Endodermal cell (in vitro differentiated cells): ENCODE data around the gene TRIM38. TPM values are rescaled to one million over a fixed set of nuclear protein-coding genes. Genes with fewer than 3 reads are reported as not detected.

Experiments used
- DNase-seq: peaks from one replicate; pipeline ENCODE4 v3.0.0-alpha.2; 2017
- H3K27ac ChIP-seq: 2 replicates; pipeline ENCODE4 v1.5.1; 2013; ENCODE audit warnings: mild to moderate bottlenecking, low read depth, low read length, moderate library complexity
- H3K27me3 ChIP-seq: 2 replicates; pipeline ENCODE4 v1.6.1; 2013; ENCODE audit warnings: mild to moderate bottlenecking, low read length, moderate library complexity; ENCODE audit not compliant: insufficient read depth, control insufficient read depth, poor library complexity, severe bottlenecking
- H3K36me3 ChIP-seq: 2 replicates; pipeline ENCODE4 v1.7.0; 2013; ENCODE audit warnings: mild to moderate bottlenecking, low read length, moderate library complexity; ENCODE audit not compliant: control insufficient read depth, insufficient read depth
- H3K4me1 ChIP-seq: one replicate; pipeline ENCODE4 v1.7.0; 2013; ENCODE audit warnings: low read length; ENCODE audit not compliant: control insufficient read depth, insufficient read depth
- H3K4me3 ChIP-seq: 2 replicates; pipeline ENCODE4 v1.5.1; 2013; ENCODE audit warnings: mild to moderate bottlenecking, low read length, moderate library complexity
- H3K9ac ChIP-seq: 2 replicates; pipeline ENCODE4 v1.6.1; 2013; ENCODE audit warnings: mild to moderate bottlenecking, low read length, moderate library complexity; ENCODE audit not compliant: poor library complexity, severe bottlenecking; ENCODE audit errors: extremely low read depth
- H3K9me3 ChIP-seq: 2 replicates; pipeline ENCODE4 v1.6.1; 2013; ENCODE audit warnings: mild to moderate bottlenecking, low read length, moderate library complexity; ENCODE audit not compliant: control insufficient read depth
- H3K27ac Mint-ChIP-seq: 2 replicates; pipeline ENCODE4 v1.8.0; 2020; ENCODE audit warnings: mixed read lengths
- H3K27me3 Mint-ChIP-seq: 2 replicates; pipeline ENCODE4 v1.8.0; 2021; ENCODE audit warnings: mild to moderate bottlenecking, mixed read lengths; ENCODE audit not compliant: insufficient read depth
- H3K36me3 Mint-ChIP-seq: 2 replicates; pipeline ENCODE4 v1.8.0; 2020; ENCODE audit warnings: low read depth, mixed read lengths
- H3K4me1 Mint-ChIP-seq: 2 replicates; pipeline ENCODE4 v1.8.0; 2020; ENCODE audit warnings: mixed read lengths
- H3K4me3 Mint-ChIP-seq: 2 replicates; pipeline ENCODE4 v1.8.0; 2020; ENCODE audit warnings: mild to moderate bottlenecking, moderate library complexity, mixed read lengths
- H3K9me3 Mint-ChIP-seq: 2 replicates; pipeline ENCODE4 v1.8.0; 2020; ENCODE audit warnings: mild to moderate bottlenecking, mixed read lengths
- WGBS, 2 experiments: methylation state at CpG; one replicate each; pipeline versions ENCODE4 v1.1.5 to v1.1.7; 2013; ENCODE audit warnings: missing lambda C conversion rate in 2 of 2, mixed read lengths in 1 of 2; ENCODE audit not compliant: insufficient coverage in 1 of 2, insufficient read length in 1 of 2; 5-methylcytosine and 5-hydroxymethylcytosine counted together
- total RNA-seq, 2 donors: library from RNA; stranded (reverse); fragmentation: NEBNext Ultra II Directional in 1 of 2; extraction: Animal tissue kit (Norgen Biotek cat#: 25700) in 1 of 2; gene quantifications; 2 replicates in 1 of 2; 3 replicates in 1 of 2; pipeline ENCODE4 v1.2.1, GENCODE V29; 2021
- TF ChIP-seq, protein P1 (sequence below): fragments of 200-600 bp; sonication (generic); conservative IDR thresholded peaks from 2 replicates; pipeline ENCODE4 v1.5.0; 2021; ENCODE audit warnings: antibody characterized with exemption, mild to moderate bottlenecking

TRIM38 gene
- total RNA-seq, 2 donors from 2014 or later: 4.2 to 4.4 TPM

DNA sequence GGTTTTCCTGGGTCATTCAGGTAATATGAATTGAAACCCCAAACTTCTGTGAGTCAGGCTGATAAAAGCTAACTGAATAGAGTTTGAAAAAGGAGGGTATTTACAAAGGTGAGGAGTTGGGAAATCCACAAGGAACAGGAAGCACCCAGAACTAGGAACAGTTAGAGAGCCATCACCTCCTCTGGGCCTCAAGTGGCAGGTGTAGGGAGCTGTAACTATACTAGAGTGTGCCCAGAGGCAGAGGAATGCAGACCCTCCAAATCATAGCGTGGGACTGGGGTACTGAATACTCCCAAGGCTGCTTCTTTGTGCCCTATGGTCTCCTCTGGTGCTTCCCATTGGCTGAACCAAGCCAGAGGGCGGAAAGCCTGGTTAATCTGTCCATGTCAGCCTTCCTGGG is 18.3 kb downstream of the TRIM38 start:
- no peaks in the 10 kb centered on the region for H3K9me3 Mint-ChIP-seq
- 86 to 89% methylated on average over 2 of the region's 2 CpGs for WGBS, 2 experiments
- TF ChIP-seq, protein P1, sequence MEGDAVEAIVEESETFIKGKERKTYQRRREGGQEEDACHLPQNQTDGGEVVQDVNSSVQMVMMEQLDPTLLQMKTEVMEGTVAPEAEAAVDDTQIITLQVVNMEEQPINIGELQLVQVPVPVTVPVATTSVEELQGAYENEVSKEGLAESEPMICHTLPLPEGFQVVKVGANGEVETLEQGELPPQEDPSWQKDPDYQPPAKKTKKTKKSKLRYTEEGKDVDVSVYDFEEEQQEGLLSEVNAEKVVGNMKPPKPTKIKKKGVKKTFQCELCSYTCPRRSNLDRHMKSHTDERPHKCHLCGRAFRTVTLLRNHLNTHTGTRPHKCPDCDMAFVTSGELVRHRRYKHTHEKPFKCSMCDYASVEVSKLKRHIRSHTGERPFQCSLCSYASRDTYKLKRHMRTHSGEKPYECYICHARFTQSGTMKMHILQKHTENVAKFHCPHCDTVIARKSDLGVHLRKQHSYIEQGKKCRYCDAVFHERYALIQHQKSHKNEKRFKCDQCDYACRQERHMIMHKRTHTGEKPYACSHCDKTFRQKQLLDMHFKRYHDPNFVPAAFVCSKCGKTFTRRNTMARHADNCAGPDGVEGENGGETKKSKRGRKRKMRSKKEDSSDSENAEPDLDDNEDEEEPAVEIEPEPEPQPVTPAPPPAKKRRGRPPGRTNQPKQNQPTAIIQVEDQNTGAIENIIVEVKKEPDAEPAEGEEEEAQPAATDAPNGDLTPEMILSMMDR: no peak
- Histone ChIP-seq H3K4me3 (no peak overlapping the region), H3K9me3 (no peaks in the 10 kb centered on the region), H3K4me1 (no peaks in the 10 kb centered on the region), H3K27ac (no peak overlapping the region), H3K27me3 (no peaks in the 10 kb centered on the region), H3K9ac (no peak overlapping the region), H3K36me3 (no peaks in the 10 kb centered on the region)
- H3K4me3 Mint-ChIP-seq: no peak overlapping the region
- DNase-seq: no peak
- no peaks in the 10 kb centered on the region for H3K27me3 Mint-ChIP-seq
- no peaks in the 10 kb centered on the region for H3K4me1 Mint-ChIP-seq
- no peak overlapping the region for H3K27ac Mint-ChIP-seq
- H3K36me3 Mint-ChIP-seq: peaks cover 37% of the 10 kb centered on the region

DNA sequence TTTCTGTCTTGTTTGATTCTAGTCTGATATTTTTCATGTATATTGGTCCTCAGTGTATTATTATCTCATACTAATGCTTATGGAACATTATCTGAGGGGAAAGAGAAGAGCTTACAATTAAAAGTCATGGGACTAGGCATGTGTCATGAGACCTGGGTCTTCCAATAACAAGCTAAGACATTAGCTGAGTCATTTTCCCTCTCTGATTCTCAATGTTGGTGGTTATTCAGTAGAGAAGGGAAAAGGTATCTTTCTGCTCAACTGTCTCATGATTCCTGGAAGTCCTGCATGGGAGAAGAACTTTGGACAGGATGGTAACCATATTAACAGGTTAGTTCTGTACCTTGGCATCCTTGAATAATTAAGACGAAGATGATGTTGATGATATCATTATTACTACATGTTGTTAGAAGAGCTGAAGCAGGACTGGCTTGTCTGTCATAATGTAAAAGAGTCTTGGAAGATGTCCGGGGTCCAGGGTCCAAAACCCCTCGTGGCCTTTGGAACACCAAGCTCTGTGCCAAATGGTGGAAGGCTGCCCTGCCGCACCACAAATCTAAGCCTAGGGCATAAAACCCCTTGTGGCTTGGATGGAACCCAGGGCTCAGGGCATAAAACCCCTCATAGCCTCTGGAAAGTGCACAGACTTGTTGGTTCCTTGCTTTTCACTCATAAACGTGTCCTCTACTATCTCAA is 19.1 kb downstream of the TRIM38 start:
- TF ChIP-seq, protein P1: no peak
- Mint-ChIP-seq H3K4me3 (no peak overlapping the region), H3K4me1 (peaks cover 5% of the 10 kb centered on the region), H3K27ac (no peak overlapping the region), H3K9me3 (no peaks in the 10 kb centered on the region), H3K27me3 (no peaks in the 10 kb centered on the region), H3K36me3 (peaks cover 32% of the 10 kb centered on the region)
- Histone ChIP-seq H3K9me3 (no peaks in the 10 kb centered on the region), H3K36me3 (no peaks in the 10 kb centered on the region), H3K4me1 (no peaks in the 10 kb centered on the region), H3K27me3 (no peaks in the 10 kb centered on the region), H3K27ac (no peak overlapping the region), H3K9ac (no peak overlapping the region), H3K4me3 (no peak overlapping the region)
- no peak for DNase-seq
- 93% methylated on average over 4 to 5 of the region's 5 CpGs for WGBS, 2 experiments

DNA sequence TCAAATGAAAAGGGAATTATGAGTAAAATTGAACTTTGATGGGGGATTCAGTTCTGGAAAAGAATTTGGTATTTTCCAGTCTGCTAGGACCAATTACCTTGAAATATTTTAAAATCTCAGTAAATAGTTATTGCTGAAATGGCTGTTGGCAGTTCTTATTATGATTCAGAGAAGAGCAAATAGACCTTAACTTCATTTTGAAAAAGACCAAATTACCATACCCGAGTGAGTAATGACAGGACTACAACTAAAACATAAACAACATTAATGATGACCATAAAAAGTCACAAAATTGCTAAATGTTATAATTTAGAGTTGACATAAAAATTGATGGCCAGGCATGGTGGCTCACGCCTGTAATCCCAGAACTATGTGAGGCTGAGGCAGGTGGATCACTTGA is 21.7 kb downstream of the TRIM38 start:
- no peak for DNase-seq
- Mint-ChIP-seq H3K4me3 (no peak overlapping the region), H3K36me3 (peaks cover 28% of the 10 kb centered on the region), H3K27ac (no peak overlapping the region), H3K4me1 (peaks cover 20% of the 10 kb centered on the region), H3K9me3 (no peaks in the 10 kb centered on the region), H3K27me3 (no peaks in the 10 kb centered on the region)
- no peaks in the 10 kb centered on the region for H3K27me3 ChIP-seq
- TF ChIP-seq, protein P1: no peak
- no peak overlapping the region for H3K9ac ChIP-seq
- H3K4me1 ChIP-seq: no peaks in the 10 kb centered on the region
- no peak overlapping the region for H3K27ac ChIP-seq
- WGBS, 2 experiments: 86 to 88% methylated on average over 1 of the region's 2 CpGs
- no peaks in the 10 kb centered on the region for H3K9me3 ChIP-seq
- H3K36me3 ChIP-seq: no peaks in the 10 kb centered on the region
- H3K4me3 ChIP-seq: no peak overlapping the region
